GM18499 (cell line): ENCODE data around the gene SPECC1.
"Not testable (repeated sequence)": the region's sequence is repeated elsewhere in the genome, so short reads cannot be mapped to it uniquely, and the experiment has no call there.

Source experiments
- ATAC-seq: cut with Tn5 transposase; IDR thresholded peaks from one replicate; pipeline ENCODE4 v1.9.1; 2021; ENCODE audit warnings: moderate number of reproducible peaks; ENCODE audit not compliant: insufficient read depth, unreplicated experiment

SPECC1 gene

GRCh38 chr17:20089756-20090547 lies 80.8 kb downstream of the SPECC1 start:
- ATAC-seq: no peak

- no peak for ATAC-seq
Observed at GRCh38 chr17:20091174-20092029, 82.2 kb downstream of the SPECC1 start.

- ATAC-seq: no peak
Observed at GRCh38 chr17:20092261-20092867, 83.2 kb downstream of the SPECC1 start.

GRCh38 chr17:20092973-20093626 lies 83.9 kb downstream of the SPECC1 start:
- no peak for ATAC-seq

GRCh38 chr17:20094777-20095176 lies 85.6 kb downstream of the SPECC1 start:
- ATAC-seq: no peak

- ATAC-seq: no peak
Observed at GRCh38 chr17:20095336-20096080, 86.3 kb downstream of the SPECC1 start.

GRCh38 chr17:20096430-20096829 lies 87.3 kb downstream of the SPECC1 start:
- no peak for ATAC-seq

- ATAC-seq: no peak
Observed at GRCh38 chr17:20097330-20097729, 88.2 kb downstream of the SPECC1 start.

GRCh38 chr17:20098314-20098713 lies 89.2 kb downstream of the SPECC1 start:
- ATAC-seq: no peak

- not testable (repeated sequence) for ATAC-seq
Observed at GRCh38 chr17:20100806-20101205, 91.6 kb downstream of the SPECC1 start.

- ATAC-seq: no peak
Observed at GRCh38 chr17:20103454-20104446, 94.6 kb downstream of the SPECC1 start.

GRCh38 chr17:20105539-20106280 lies 96.6 kb downstream of the SPECC1 start:
- no peak for ATAC-seq

GRCh38 chr17:20106446-20106845 lies 97.3 kb downstream of the SPECC1 start:
- ATAC-seq: not testable (repeated sequence)

GRCh38 chr17:20109076-20109475 lies 99.9 kb downstream of the SPECC1 start:
- ATAC-seq: no peak

GRCh38 chr17:20111538-20111937 lies 102.4 kb downstream of the SPECC1 start:
- no peak for ATAC-seq

- no peak for ATAC-seq
Observed at GRCh38 chr17:20114466-20114865, 105.3 kb downstream of the SPECC1 start.

- ATAC-seq: no peak
Observed at GRCh38 chr17:20116683-20117309, 107.6 kb downstream of the SPECC1 start.
